HCT116 (cell line): ENCODE results near the gene CYSRT1. TPM values are rescaled to one million over a fixed set of nuclear protein-coding genes. Genes with fewer than 3 reads are reported as not detected.
A peak's percentile ranks its signal among the peaks of the same experiment; 100 is the strongest.

Source experiments
- ATAC-seq: fragments of 200-7000 bp; cut with Tn5 transposase; 2 replicates; pipeline ENCODE4 v1.9.1; 2020; ENCODE audit warnings: mild to moderate bottlenecking, moderate library complexity
- BruUV-seq: library from RNA; stranded (reverse); fragments of 400-500 nt; replicated peaks from 2 replicates; lab custom pipeline; 2021; lab: Mats Ljungman, UMichigan
- CTCF ChIA-PET: fragments of 300-600 bp; sonication (Branson Sonifier 250); formaldehyde crosslinking; loops from one replicate; lab custom pipeline; 2021; ENCODE audit warnings: antibody characterized with exemption; lab: Charles Lee
- POLR2A ChIA-PET: fragments of 300-600, 350-600 bp; sonication (Branson Sonifier 250); formaldehyde crosslinking; loops from one replicate; lab custom pipeline; 2021; ENCODE audit warnings: antibody characterized with exemption; lab: Charles Lee
- RAD21 ChIA-PET, 2 experiments: fragments of 300-600 bp; sonication (Branson Sonifier 250); formaldehyde crosslinking; loops; one replicate each; lab custom pipeline; 2023; ENCODE audit warnings: low total read pairs in 2 of 2; ENCODE audit not compliant: uncharacterized antibody in 2 of 2, unreplicated experiment in 2 of 2, low non-redundant PET in 1 of 2; lab: Charles Lee
- DNase-seq: peaks from one replicate; pipeline ENCODE4 v3.0.0-alpha.2; 2010; ENCODE audit warnings: low read depth, low spot score
- H2AFZ ChIP-seq: fragments of 200-600 bp; shearing (Covaris generic), sonication (generic); 2 replicates; pipeline ENCODE4 v1.6.1; 2017; ENCODE audit warnings: low read depth, mixed run types, mixed read lengths, antibody characterized with exemption, low read length; ENCODE audit not compliant: poor library complexity, severe bottlenecking
- H3K27ac ChIP-seq: 2 replicates; pipeline ENCODE4 v1.5.1; 2012; ENCODE audit warnings: low read depth, low read length
- H3K27me3 ChIP-seq: fragments of 200-600 bp; sonication (generic); 2 replicates; pipeline ENCODE4 v1.6.1; 2016; ENCODE audit warnings: mixed run types, low read length, mixed read lengths; ENCODE audit not compliant: insufficient read depth
- H3K36me3 ChIP-seq, 2 experiments: fragments of 200-500 bp in 1 of 2; fragments of 200-600 bp in 1 of 2; sonication (Bioruptor generic) in 1 of 2; sonication (generic) in 1 of 2; 2 replicates each; pipeline versions ENCODE4 v1.5.1 to v1.6.1; 2014 to 2016; ENCODE audit warnings: low read length in 2 of 2, inconsistent platforms in 1 of 2, mixed read lengths in 1 of 2, mixed run types in 1 of 2; ENCODE audit not compliant: insufficient read depth in 2 of 2, control insufficient read depth in 1 of 2
- H3K4me1 ChIP-seq, 2 experiments: fragments of 200-600 bp in 1 of 2; sonication (generic) in 1 of 2; 2 replicates each; pipeline versions ENCODE4 v1.5.1 to v1.6.1; 2012 to 2017; ENCODE audit warnings: low read length in 2 of 2, inconsistent platforms in 1 of 2, mild to moderate bottlenecking in 1 of 2, mixed read lengths in 1 of 2, mixed run types in 1 of 2, moderate library complexity in 1 of 2; ENCODE audit not compliant: insufficient read depth in 2 of 2, control insufficient read depth in 1 of 2
- H3K4me2 ChIP-seq: fragments of 200-600 bp; sonication (generic); 2 replicates; pipeline ENCODE4 v1.6.1; 2017; ENCODE audit warnings: mixed run types, low read length, mixed read lengths
- H3K4me3 ChIP-seq, 2 experiments: fragments of 200-600 bp in 1 of 2; sonication (generic) in 1 of 2; replicated peaks in 1 of 2; 2 replicates each; pipeline ENCODE4 v1.5.1; 2011 to 2016; ENCODE audit warnings: low read length in 2 of 2, control low read depth in 1 of 2, low read depth in 1 of 2, mild to moderate bottlenecking in 1 of 2, mixed read lengths in 1 of 2, mixed run types in 1 of 2
- H3K79me2 ChIP-seq: fragments of 200-600 bp; sonication (generic); 2 replicates; pipeline ENCODE4 v1.6.1; 2017; ENCODE audit warnings: mild to moderate bottlenecking, mixed run types, low read length, moderate library complexity, mixed read lengths; ENCODE audit not compliant: insufficient read depth
- H3K9ac ChIP-seq: fragments of 200-600 bp; sonication (generic); 2 replicates; pipeline ENCODE4 v1.6.1; 2016; ENCODE audit warnings: low read length, mixed read lengths
- H3K9me2 ChIP-seq: fragments of 200-600 bp; sonication (generic), shearing (Covaris generic); 2 replicates; pipeline ENCODE4 v1.6.1; 2017; ENCODE audit warnings: mixed run types, mild to moderate bottlenecking, moderate library complexity; ENCODE audit not compliant: insufficient read depth
- H3K9me3 ChIP-seq, 2 experiments: fragments of 200-500 bp in 1 of 2; fragments of 200-600 bp in 1 of 2; sonication (Bioruptor generic) in 1 of 2; sonication (generic) in 1 of 2; 2 replicates each; pipeline ENCODE4 v1.6.1; 2014 to 2017; ENCODE audit warnings: low read length in 2 of 2, mixed read lengths in 2 of 2, inconsistent platforms in 1 of 2, low read depth in 1 of 2, mild to moderate bottlenecking in 1 of 2, mixed run types in 1 of 2, moderate library complexity in 1 of 2; ENCODE audit not compliant: control insufficient read depth in 1 of 2, insufficient read depth in 1 of 2
- H4K20me1 ChIP-seq: fragments of 200-600 bp; sonication (generic), shearing (Covaris generic); 2 replicates; pipeline ENCODE4 v1.6.1; 2017; ENCODE audit warnings: mixed run types, mild to moderate bottlenecking, moderate library complexity; ENCODE audit not compliant: insufficient read depth
- CBX3 ChIP-seq: IDR thresholded peaks from 2 replicates; pipeline ENCODE4 v1.6.1; 2012; ENCODE audit warnings: low read depth
- CEBPB ChIP-seq: IDR thresholded peaks from 2 replicates; pipeline ENCODE4 v1.6.1; 2012; ENCODE audit warnings: low read depth
- EGR1 ChIP-seq: IDR thresholded peaks from 2 replicates; pipeline ENCODE4 v1.6.1; 2012; ENCODE audit warnings: low read depth
- EZH2 ChIP-seq: fragments of 200-600 bp; sonication (generic); IDR thresholded peaks from 2 replicates; pipeline ENCODE4 v1.6.1; 2017; ENCODE audit warnings: antibody characterized with exemption, mixed run types
- EZH2phosphoT487 ChIP-seq: fragments of 200-600 bp; IDR thresholded peaks from 2 replicates; pipeline ENCODE4 v1.6.1; 2018; ENCODE audit warnings: antibody characterized with exemption, borderline replicate concordance
- JUND ChIP-seq: IDR thresholded peaks from 2 replicates; pipeline ENCODE4 v1.6.1; 2012
- POLR2A ChIP-seq: IDR thresholded peaks from 2 replicates; pipeline ENCODE4 v1.7.0; 2011; ENCODE audit warnings: borderline replicate concordance; ENCODE audit not compliant: insufficient read depth, insufficient read length; ENCODE audit errors: extremely low read depth
- POLR2AphosphoS5 ChIP-seq: IDR thresholded peaks from 2 replicates; pipeline ENCODE4 v1.6.1; 2011; ENCODE audit warnings: mild to moderate bottlenecking, low read depth, low read length, moderate library complexity
- RAD21 ChIP-seq: IDR thresholded peaks from 2 replicates; pipeline ENCODE4 v1.6.1; 2012; ENCODE audit warnings: low read depth, mild to moderate bottlenecking
- REST ChIP-seq: IDR thresholded peaks from 2 replicates; pipeline ENCODE4 v1.6.1; 2012; ENCODE audit warnings: low read depth
- TCF7L2 ChIP-seq: IDR thresholded peaks from 2 replicates; pipeline ENCODE4 v1.7.0; 2011; ENCODE audit warnings: borderline replicate concordance, inconsistent platforms; ENCODE audit not compliant: insufficient read depth, insufficient read length; ENCODE audit errors: extremely low read depth
- YY1 ChIP-seq: IDR thresholded peaks from 2 replicates; pipeline ENCODE4 v1.6.1; 2011; ENCODE audit warnings: low read length, low read depth, moderate library complexity, mild to moderate bottlenecking; ENCODE audit not compliant: insufficient replicate concordance; ENCODE audit errors: extremely low read depth
- ZBTB33 ChIP-seq: IDR thresholded peaks from 2 replicates; pipeline ENCODE4 v1.6.1; 2011; ENCODE audit warnings: mild to moderate bottlenecking, low read length, moderate library complexity; ENCODE audit not compliant: insufficient replicate concordance; ENCODE audit errors: extremely low read depth
- ZFX ChIP-seq: fragments of 450-650 bp; IDR thresholded peaks from 2 replicates; pipeline ENCODE4 v1.6.1; 2017
- ZNF274 ChIP-seq: fragments of 200-500 bp; sonication (Bioruptor generic); IDR thresholded peaks from 2 replicates; pipeline ENCODE4 v1.6.1; 2014; ENCODE audit warnings: mild to moderate bottlenecking, low read depth, low read length, inconsistent platforms
- intact Hi-C: fragments of 100-400 bp; cut with micrococcal nuclease; formaldehyde crosslinking; loops from 2 replicates; pipeline ENCODE4 v1.10.0; 2022
- total RNA-seq: library from RNA; stranded (reverse); gene quantifications from one replicate; pipeline ENCODE4 v1.2.1, GENCODE V29; 2021; ENCODE audit not compliant: unreplicated experiment
- TF ChIP-seq, protein P1 (sequence below): IDR thresholded peaks from 2 replicates; pipeline ENCODE4 v1.6.1; 2012

Gene CYSRT1
- total RNA-seq, 1 experiment from 2014 or later: 4.3 TPM

- RAD21 ChIA-PET: interaction anchor here (0.6 to 1.6 kb wide), 2 partner anchors 37 to 39 kb away, joined by 8 to 9 read pairs; partner anchors contain the start of gene RNF224 (in 1 of the 2)
- Histone ChIP-seq H3K4me1 (peaks cover 16 to 33% of the 10 kb centered on the region in 2 experiments), H3K79me2 (peaks cover 52% of the 10 kb centered on the region), H3K9me3 (no peaks in the 10 kb centered on the region), H4K20me1 (no peaks in the 10 kb centered on the region), H3K27me3 (no peaks in the 10 kb centered on the region), H3K9me2 (no peaks in the 10 kb centered on the region), H3K9ac (peak overlapping the region; percentile 94), H3K27ac (peak overlapping the region; percentile 99), H2AFZ (no peak overlapping the region), H3K4me3 (peak overlapping the region; percentile 98 to 100), H3K36me3 (peaks cover 0 to 23% of the 10 kb centered on the region in 2 experiments; a peak in 1 of 4 replicates), H3K4me2 (peak overlapping the region; percentile 98)
- DNase-seq (no peak), ATAC-seq (peak; percentile 18)
- TSS peak; percentile 81 for BruUV-seq
- POLR2A ChIA-PET: interaction anchor here (0.6 to 3.5 kb wide), 7 partner anchors 11 to 53 kb away, joined by 3 to 20 read pairs (median 9); partner anchors contain the start of genes RNF224, TPRN and TUBB4B
- TF ChIP-seq RAD21 (no peak), POLR2A (no peak), ZBTB33 (no peak), CEBPB (no peak), CBX3 (no peak), ZFX (no peak), TCF7L2 (no peak), POLR2AphosphoS5 (no peak), EZH2phosphoT487 (no peak), REST (no peak), JUND (no peak), EZH2 (no peak), ZNF274 (no peak), EGR1 (no peak), YY1 (no peak)
- TF ChIP-seq, protein P1, sequence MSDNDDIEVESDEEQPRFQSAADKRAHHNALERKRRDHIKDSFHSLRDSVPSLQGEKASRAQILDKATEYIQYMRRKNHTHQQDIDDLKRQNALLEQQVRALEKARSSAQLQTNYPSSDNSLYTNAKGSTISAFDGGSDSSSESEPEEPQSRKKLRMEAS: no peak
- intact Hi-C loops: loop anchor here (5.0 kb wide), 1 partner anchor 39 kb away; the partner anchor contains the start of genes CYSRT1 and RNF224
- CTCF ChIA-PET: interaction anchor here (1.3 to 1.7 kb wide), 5 partner anchors 20 to 67 kb away, joined by 4 to 17 read pairs (median 8); partner anchors contain the start of genes NELFB and RNF224
Observed at GRCh38 chr9:137188086-137188489, 36.9 kb upstream of the CYSRT1 start.
